ENCODE measurements around the gene CYBA. TPM values are rescaled to one million over a fixed set of nuclear protein-coding genes. Genes with fewer than 3 reads are reported as not detected.

CYBA gene
- polyA plus RNA-seq, 1 experiment, result 187 TPM

DNA sequence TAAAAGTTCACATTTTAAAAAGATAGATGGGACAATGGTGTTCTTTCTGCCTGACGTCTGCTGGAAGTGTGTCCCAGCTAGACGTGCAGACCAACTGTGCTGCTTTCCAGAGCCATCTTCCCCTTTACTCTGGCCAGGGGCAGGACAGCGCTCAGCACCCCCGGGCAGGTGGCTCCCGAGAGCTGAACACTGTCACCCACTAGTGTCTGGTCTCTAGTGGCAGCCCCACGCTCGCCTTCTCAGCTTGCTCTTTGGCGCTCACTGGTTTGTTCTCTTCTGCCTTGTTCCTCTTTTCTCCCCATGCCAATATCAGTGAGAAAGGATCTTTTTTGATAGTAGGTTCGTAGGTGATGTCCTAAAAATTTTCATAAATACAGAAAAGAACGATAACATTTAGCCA, 54.9 kb downstream of the CYBA start:
- POLR2A ChIA-PET, result no interaction called here

DNA sequence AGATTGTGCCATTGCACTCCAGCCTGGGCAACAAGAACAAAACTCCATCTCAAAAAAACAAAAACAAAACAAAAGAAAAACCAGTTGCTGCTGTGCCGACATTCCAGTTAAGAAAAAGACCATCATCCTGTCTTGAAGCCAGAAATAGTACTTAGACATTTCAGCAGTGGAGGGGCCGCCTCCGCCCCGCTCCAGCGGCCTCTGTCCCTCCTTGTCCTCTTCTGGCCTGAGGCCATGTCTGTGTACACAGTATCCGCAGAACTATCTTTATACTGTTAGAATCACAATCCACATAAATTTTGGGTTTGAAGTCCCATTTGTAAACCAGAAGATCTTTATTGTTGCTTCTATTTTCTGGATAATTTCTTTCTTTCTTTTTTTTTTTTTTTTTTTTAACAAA, 55.8 kb downstream of the CYBA start:
- POLR2A ChIA-PET, result no interaction called here
- Histone ChIP-seq H3K36me3 (ENCODE audit: control insufficient read depth, insufficient read depth, low read length) (peaks cover 17% of the 10 kb centered on the region), H3K4me3 (ENCODE audit: low read depth, low read length) (no peak overlapping the region), H3K27me3 (ENCODE audit: control insufficient read depth, insufficient read depth, low read length) (no peaks in the 10 kb centered on the region)
- TF ChIP-seq, protein P1, sequence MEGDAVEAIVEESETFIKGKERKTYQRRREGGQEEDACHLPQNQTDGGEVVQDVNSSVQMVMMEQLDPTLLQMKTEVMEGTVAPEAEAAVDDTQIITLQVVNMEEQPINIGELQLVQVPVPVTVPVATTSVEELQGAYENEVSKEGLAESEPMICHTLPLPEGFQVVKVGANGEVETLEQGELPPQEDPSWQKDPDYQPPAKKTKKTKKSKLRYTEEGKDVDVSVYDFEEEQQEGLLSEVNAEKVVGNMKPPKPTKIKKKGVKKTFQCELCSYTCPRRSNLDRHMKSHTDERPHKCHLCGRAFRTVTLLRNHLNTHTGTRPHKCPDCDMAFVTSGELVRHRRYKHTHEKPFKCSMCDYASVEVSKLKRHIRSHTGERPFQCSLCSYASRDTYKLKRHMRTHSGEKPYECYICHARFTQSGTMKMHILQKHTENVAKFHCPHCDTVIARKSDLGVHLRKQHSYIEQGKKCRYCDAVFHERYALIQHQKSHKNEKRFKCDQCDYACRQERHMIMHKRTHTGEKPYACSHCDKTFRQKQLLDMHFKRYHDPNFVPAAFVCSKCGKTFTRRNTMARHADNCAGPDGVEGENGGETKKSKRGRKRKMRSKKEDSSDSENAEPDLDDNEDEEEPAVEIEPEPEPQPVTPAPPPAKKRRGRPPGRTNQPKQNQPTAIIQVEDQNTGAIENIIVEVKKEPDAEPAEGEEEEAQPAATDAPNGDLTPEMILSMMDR (IDR thresholded peaks at IDR 0.05; ENCODE audit: insufficient read depth, low read depth, low read length), result no peak
- no peak for DNase-seq (ENCODE audit: low read depth)
- CTCF ChIA-PET, result interaction anchor here (0.7 kb wide), 1 partner anchor 18 kb away, joined by 3 read pairs; no protein-coding TSS in a partner anchor

More for the DNA sequence above, 54.9 kb downstream of the CYBA start:
- TF ChIP-seq, protein P1 (IDR thresholded peaks at IDR 0.05; ENCODE audit: insufficient read depth, low read depth, low read length), result no peak
- DNase-seq (ENCODE audit: low read depth), result no peak
- CTCF ChIA-PET, result interaction anchor here (0.7 to 1.3 kb wide), 2 partner anchors 17 to 23 kb away, joined by 3 read pairs; no protein-coding TSS in a partner anchor
- Histone ChIP-seq H3K27me3 (ENCODE audit: control insufficient read depth, insufficient read depth, low read length) (no peaks in the 10 kb centered on the region), H3K4me3 (ENCODE audit: low read depth, low read length) (no peak overlapping the region), H3K36me3 (ENCODE audit: control insufficient read depth, insufficient read depth, low read length) (peaks cover 18% of the 10 kb centered on the region)

DNA sequence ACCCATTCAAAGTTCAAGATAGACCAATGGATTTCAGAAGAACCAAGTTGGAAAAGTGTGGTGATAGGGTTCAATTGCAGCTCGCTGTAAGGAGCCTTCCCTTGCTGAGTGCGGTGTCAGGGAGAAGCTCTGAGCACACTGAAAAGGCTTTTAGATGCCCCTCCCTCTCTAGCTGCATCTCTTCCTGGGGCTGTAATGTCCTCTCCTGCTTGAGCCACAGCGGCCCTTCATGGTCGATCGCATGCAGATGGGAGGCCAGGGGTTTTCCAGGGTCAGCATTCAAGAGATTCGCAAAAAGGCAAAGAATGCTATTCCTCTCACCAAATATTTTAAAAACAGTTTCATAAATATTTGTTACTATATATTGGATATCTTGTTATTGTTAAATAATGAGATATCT, 56.9 kb downstream of the CYBA start:
- Histone ChIP-seq H3K4me3 (ENCODE audit: low read depth, low read length) (no peak overlapping the region), H3K36me3 (ENCODE audit: control insufficient read depth, insufficient read depth, low read length) (peaks cover 16% of the 10 kb centered on the region), H3K27me3 (ENCODE audit: control insufficient read depth, insufficient read depth, low read length) (no peaks in the 10 kb centered on the region)
- DNase-seq (ENCODE audit: low read depth), result no peak
- ChIA-PET POLR2A (no interaction called here), CTCF (no interaction called here)
- TF ChIP-seq, protein P1 (IDR thresholded peaks at IDR 0.05; ENCODE audit: insufficient read depth, low read depth, low read length), result no peak

GRCh38 chr16:88593489-88593888, 57.4 kb downstream of the CYBA start:
- Histone ChIP-seq H3K27me3 (ENCODE audit: control insufficient read depth, insufficient read depth, low read length) (no peaks in the 10 kb centered on the region), H3K36me3 (ENCODE audit: control insufficient read depth, insufficient read depth, low read length) (peaks cover 16% of the 10 kb centered on the region), H3K4me3 (ENCODE audit: low read depth, low read length) (no peak overlapping the region)
- no peak for DNase-seq (ENCODE audit: low read depth)
- TF ChIP-seq, protein P1 (IDR thresholded peaks at IDR 0.05; ENCODE audit: insufficient read depth, low read depth, low read length), result no peak
- ChIA-PET POLR2A (no interaction called here), CTCF (interaction anchor here (0.7 kb wide), 1 partner anchor 17 kb away, joined by 3 read pairs; no protein-coding TSS in a partner anchor)

Other genes starting within 250 kb of the CYBA start
- gene ZFPM1, start 197.8 kb downstream of the CYBA start, polyA plus RNA-seq (2011; rRNA removed), result 0.16 and 0.22 TPM in 2 replicates
- gene ZC3H18, start 80.7 kb downstream of the CYBA start, polyA plus RNA-seq (2011; rRNA removed), result 7.9 and 11.2 TPM in 2 replicates
- gene IL17C, start 12.5 kb downstream of the CYBA start, polyA plus RNA-seq (2011; rRNA removed), result not detected in 2 replicates
- 9.6 and 17.4 TPM in 2 replicates for gene MVD, start 12.0 kb upstream of the CYBA start, polyA plus RNA-seq (2011; rRNA removed)
- not detected in 2 replicates for gene SNAI3, start 35.5 kb upstream of the CYBA start, polyA plus RNA-seq (2011; rRNA removed)
- gene RNF166, start 55.4 kb upstream of the CYBA start, polyA plus RNA-seq (2011; rRNA removed), result 7.8 and 11.9 TPM in 2 replicates
- gene CTU2, start 55.5 kb upstream of the CYBA start, polyA plus RNA-seq (2011; rRNA removed), result 10.3 and 16.9 TPM in 2 replicates
- 58.1 and 139 TPM in 2 replicates for gene PIEZO1, start 134.2 kb upstream of the CYBA start, polyA plus RNA-seq (2011; rRNA removed)
- 2.2 and 2.4 TPM in 2 replicates for gene CDT1, start 152.7 kb upstream of the CYBA start, polyA plus RNA-seq (2011; rRNA removed)
- gene APRT, start 160.9 kb upstream of the CYBA start, polyA plus RNA-seq (2011; rRNA removed), result 102 and 152 TPM in 2 replicates
- 6.3 and 9.7 TPM in 2 replicates for gene GALNS, start 205.9 kb upstream of the CYBA start, polyA plus RNA-seq (2011; rRNA removed)
- gene TRAPPC2L, start 206.1 kb upstream of the CYBA start, polyA plus RNA-seq (2011; rRNA removed), result 84.8 and 116 TPM in 2 replicates
- not detected in 2 replicates for gene PABPN1L, start 215.6 kb upstream of the CYBA start, polyA plus RNA-seq (2011; rRNA removed)

Data from BJ (cell line).